GM23338 (cell line): ENCODE results near the gene TMEM25. TPM values are rescaled to one million over a fixed set of nuclear protein-coding genes. Genes with fewer than 3 reads are reported as not detected.

Experiments
- ATAC-seq: fragments of 200-7000 bp; cut with Tn5 transposase; 3 replicates; pipeline ENCODE4 v1.9.1; 2020
- DNase-seq: peaks from one replicate; pipeline ENCODE4 v3.0.0-alpha.2; 2015; ENCODE audit warnings: low spot score
- H2AFZ ChIP-seq: fragments of 200-600 bp; sonication (generic); 2 replicates; pipeline ENCODE4 v1.8.0; 2016; ENCODE audit warnings: antibody characterized with exemption, mild to moderate bottlenecking, moderate library complexity
- H3F3A ChIP-seq: fragments of 200-600 bp; sonication (generic); replicated peaks from 2 replicates; pipeline ENCODE4 v1.8.0; 2017; ENCODE audit warnings: antibody characterized with exemption, mixed run types, low read depth
- H3K27ac ChIP-seq: fragments of 200-600 bp; sonication (generic); 2 replicates; pipeline ENCODE4 v1.6.1; 2016; ENCODE audit warnings: low read depth
- H3K27me3 ChIP-seq: fragments of 200-600 bp; sonication (generic); 2 replicates; pipeline ENCODE4 v1.8.0; 2016; ENCODE audit warnings: mild to moderate bottlenecking, mixed run types, moderate library complexity; ENCODE audit not compliant: insufficient read depth
- H3K36me3 ChIP-seq: fragments of 200-600 bp; sonication (generic); 2 replicates; pipeline ENCODE4 v1.8.0; 2016; ENCODE audit warnings: mild to moderate bottlenecking; ENCODE audit not compliant: insufficient read depth
- H3K4me1 ChIP-seq: fragments of 200-600 bp; sonication (generic); 2 replicates; pipeline ENCODE4 v1.8.0; 2016; ENCODE audit warnings: mild to moderate bottlenecking, moderate library complexity; ENCODE audit not compliant: insufficient read depth
- H3K4me2 ChIP-seq: fragments of 200-600 bp; sonication (generic); 2 replicates; pipeline ENCODE4 v1.7.1; 2017; ENCODE audit warnings: mixed run types
- H3K4me3 ChIP-seq: fragments of 200-600 bp; sonication (generic); 2 replicates; pipeline ENCODE4 v1.6.1; 2016; ENCODE audit warnings: mixed run types
- H3K79me2 ChIP-seq: fragments of 200-600 bp; sonication (generic); replicated peaks from 2 replicates; pipeline ENCODE4 v1.8.0; 2017; ENCODE audit warnings: mild to moderate bottlenecking; ENCODE audit not compliant: insufficient read depth
- H3K9me2 ChIP-seq: fragments of 200-600 bp; sonication (generic); 2 replicates; pipeline ENCODE4 v1.8.0; 2017; ENCODE audit not compliant: insufficient read depth
- H4K20me1 ChIP-seq: fragments of 200-600 bp; sonication (generic); replicated peaks from 2 replicates; pipeline ENCODE4 v1.8.0; 2017; ENCODE audit warnings: mild to moderate bottlenecking; ENCODE audit not compliant: insufficient read depth
- H3K27ac Mint-ChIP-seq: 2 replicates; pipeline ENCODE4 v1.8.0; 2020; ENCODE audit warnings: inconsistent platforms, mild to moderate bottlenecking, moderate library complexity, mixed read lengths
- H3K27me3 Mint-ChIP-seq: 3 replicates; pipeline ENCODE4 v1.8.0; 2022; ENCODE audit warnings: low read depth, mild to moderate bottlenecking, moderate library complexity, mixed read lengths, inconsistent platforms; ENCODE audit not compliant: insufficient read depth, poor library complexity
- H3K36me3 Mint-ChIP-seq: 3 replicates; pipeline ENCODE4 v1.8.0; 2021; ENCODE audit warnings: low read depth, mild to moderate bottlenecking, inconsistent platforms, moderate library complexity, mixed read lengths
- H3K4me1 Mint-ChIP-seq: 3 replicates; pipeline ENCODE4 v1.8.0; 2020; ENCODE audit warnings: mild to moderate bottlenecking, inconsistent platforms, mixed read lengths
- H3K4me3 Mint-ChIP-seq: 3 replicates; pipeline ENCODE4 v1.8.0; 2021; ENCODE audit warnings: moderate library complexity, mild to moderate bottlenecking, inconsistent platforms, mixed read lengths
- H3K9me3 Mint-ChIP-seq: 3 replicates; pipeline ENCODE4 v1.8.0; 2020; ENCODE audit warnings: moderate library complexity, mild to moderate bottlenecking, inconsistent platforms, mixed read lengths
- CREB1 ChIP-seq: fragments of 250-450 bp; sonication (Bioruptor Pico); IDR thresholded peaks from 2 replicates; pipeline ENCODE4 v1.5.0; 2020; ENCODE audit warnings: low read depth, mild to moderate bottlenecking, moderate library complexity
- CTCF ChIP-seq, 2 experiments: fragments of 200-600 bp in 1 of 2; sonication (generic) in 1 of 2; conservative IDR thresholded peaks; 2 replicates each; pipeline versions ENCODE4 v1.5.1 to v1.6.1; 2016 to 2017; ENCODE audit warnings: antibody characterized with exemption in 2 of 2, low read depth in 2 of 2, mild to moderate bottlenecking in 2 of 2, moderate library complexity in 1 of 2
- ETS1 ChIP-seq: IDR thresholded peaks from 2 replicates; pipeline ENCODE4 v1.6.1; 2016; ENCODE audit warnings: antibody characterized with exemption
- JUNB ChIP-seq: IDR thresholded peaks from one replicate; pipeline ENCODE4 v1.6.1; 2016; ENCODE audit warnings: antibody characterized with exemption; ENCODE audit not compliant: unreplicated experiment
- POLR2AphosphoS5 ChIP-seq: IDR thresholded peaks from 2 replicates; pipeline ENCODE4 v1.6.1; 2016; ENCODE audit warnings: antibody characterized with exemption, low read depth
- REST ChIP-seq: IDR thresholded peaks from one replicate; pipeline ENCODE4 v1.6.1; 2018; ENCODE audit warnings: antibody characterized with exemption; ENCODE audit not compliant: unreplicated experiment
- STAT1 ChIP-seq: IDR thresholded peaks from one replicate; pipeline ENCODE4 v1.6.1; 2016; ENCODE audit warnings: antibody characterized with exemption; ENCODE audit not compliant: unreplicated experiment
- ZNF462 ChIP-seq: fragments of 250-450 bp; sonication (Bioruptor Pico); IDR thresholded peaks from 2 replicates; pipeline ENCODE4 v1.5.0; 2020; ENCODE audit warnings: mild to moderate bottlenecking, moderate library complexity
- polyA plus RNA-seq: library from polyadenylated mRNA; unstranded; fragments of >200 nt; fragmentation: Nextera tagmentation; extraction: Ambion mirVana; gene quantifications from 2 replicates; pipeline ENCODE4 v1.2.1, GENCODE V29; 2016
- total RNA-seq: library from RNA; depleted of rRNA; stranded (reverse); fragments of >200 nt; shearing (Covaris generic); gene quantifications from 2 replicates; pipeline ENCODE4 v1.2.3, GENCODE V29; 2014

TMEM25 gene
- total and polyA plus RNA-seq, 2 experiments from 2014 or later: 11.7 to 17.7 TPM

- H2AFZ ChIP-seq: no peak overlapping the region
- no peak overlapping the region for H3K4me3 Mint-ChIP-seq
- H3K4me2 ChIP-seq: no peak overlapping the region
- DNase-seq (peak; percentile 85), ATAC-seq (peak; percentile 53; the same call in 2 of the 3 replicates)
- H3K79me2 ChIP-seq: no peaks in the 10 kb centered on the region
- H3K9me3 Mint-ChIP-seq: no peaks in the 10 kb centered on the region
- peaks cover 78% of the 10 kb centered on the region for H3K36me3 Mint-ChIP-seq
- peaks cover 10% of the 10 kb centered on the region; the same call in 1 of the 2 replicates for H4K20me1 ChIP-seq
- H3K36me3 ChIP-seq: peaks cover 59% of the 10 kb centered on the region
- H3K27ac ChIP-seq: peak overlapping the region; percentile 60; the same call in 1 of the 2 replicates
- H3K9me2 ChIP-seq: no peaks in the 10 kb centered on the region
- H3K27me3 ChIP-seq: no peaks in the 10 kb centered on the region
- no peak overlapping the region for H3K27ac Mint-ChIP-seq
- no peaks in the 10 kb centered on the region for H3K4me1 Mint-ChIP-seq
- no peak overlapping the region for H3K4me3 ChIP-seq
- H3K4me1 ChIP-seq: no peaks in the 10 kb centered on the region
- TF ChIP-seq CTCF (conservative IDR thresholded peaks at IDR 0.05; ENCODE audit: low read depth in 2 of 2) (peak; percentile 88 to 96), JUNB (no peak)
- peaks cover 5% of the 10 kb centered on the region; the same call in 1 of the 2 replicates for H3F3A ChIP-seq
- H3K27me3 Mint-ChIP-seq: no peaks in the 10 kb centered on the region
Measured at GRCh38 chr11:118488480-118489109, 42.4 kb upstream of the TMEM25 start.

GRCh38 chr11:118491041-118491440 lies 40.0 kb upstream of the TMEM25 start:
- Histone ChIP-seq H3F3A (no peaks in the 10 kb centered on the region; the same call in 1 of the 2 replicates), H3K4me3 (no peak overlapping the region), H3K4me2 (no peak overlapping the region), H3K36me3 (peaks cover 68% of the 10 kb centered on the region), H3K27ac (no peak overlapping the region), H2AFZ (no peak overlapping the region), H3K4me1 (no peaks in the 10 kb centered on the region), H3K27me3 (no peaks in the 10 kb centered on the region), H4K20me1 (0 out of 2 replicates have a peak, but pooled peaks cover 3% of the 10 kb centered on the region), H3K79me2 (no peaks in the 10 kb centered on the region), H3K9me2 (no peaks in the 10 kb centered on the region)
- Mint-ChIP-seq H3K9me3 (no peaks in the 10 kb centered on the region), H3K4me1 (no peaks in the 10 kb centered on the region), H3K27ac (no peak overlapping the region), H3K36me3 (peaks cover 76% of the 10 kb centered on the region), H3K27me3 (no peaks in the 10 kb centered on the region), H3K4me3 (no peak overlapping the region)
- DNase-seq (no peak), ATAC-seq (no peak)
- no peak for TF ChIP-seq ETS1
- TF ChIP-seq ZNF462 (CRISPR knock-in tag): no peak
- no peak for TF ChIP-seq JUNB
- TF ChIP-seq STAT1: no peak
- TF ChIP-seq CREB1 (CRISPR knock-in tag): no peak
- no peak for TF ChIP-seq POLR2AphosphoS5
- TF ChIP-seq REST: no peak
